HEK293T (cell line): ENCODE results near the gene OSTM1.

Source experiments
- CTCF ChIA-PET: fragments of 350-600 bp; formaldehyde crosslinking; extraction: SDS; loops from one replicate; lab custom pipeline; 2021; ENCODE audit warnings: antibody characterized with exemption, inconsistent platforms; lab: Yijun Ruan, JAX
- POLR2A ChIA-PET: fragments of 350-600 bp; formaldehyde crosslinking; extraction: SDS; loops from one replicate; lab custom pipeline; 2020; ENCODE audit warnings: antibody characterized with exemption, inconsistent platforms; lab: Yijun Ruan, JAX
- DNase-seq: peaks from one replicate; pipeline ENCODE4 v3.0.0; 2012; ENCODE audit warnings: mixed read lengths; ENCODE audit errors: extremely low spot score
- ARNT ChIP-seq: fragments of 450-650 bp; IDR thresholded peaks from 2 replicates; pipeline ENCODE4 v1.6.1; 2017; ENCODE audit warnings: mild to moderate bottlenecking
- BHLHE40 ChIP-seq: fragments of 450-650 bp; IDR thresholded peaks from 2 replicates; pipeline ENCODE4 v1.6.1; 2016; ENCODE audit warnings: mild to moderate bottlenecking, moderate library complexity, borderline replicate concordance
- CTBP1 ChIP-seq: fragments of 450-650 bp; IDR thresholded peaks from 2 replicates; pipeline ENCODE4 v1.6.1; 2016; ENCODE audit warnings: borderline replicate concordance
- ELF4 ChIP-seq: fragments of 450-650 bp; IDR thresholded peaks from 2 replicates; pipeline ENCODE4 v1.6.1; 2017; ENCODE audit warnings: antibody characterized with exemption
- FOXA1 ChIP-seq: fragments of 450-650 bp; IDR thresholded peaks from 2 replicates; pipeline ENCODE4 v1.6.1; 2016; ENCODE audit warnings: mild to moderate bottlenecking
- FOXK2 ChIP-seq: fragments of 450-650 bp; IDR thresholded peaks from 2 replicates; pipeline ENCODE4 v1.6.1; 2016; ENCODE audit warnings: mild to moderate bottlenecking
- FOXM1 ChIP-seq: fragments of 450-650 bp; IDR thresholded peaks from 2 replicates; pipeline ENCODE4 v1.6.1; 2017; ENCODE audit warnings: mild to moderate bottlenecking, borderline replicate concordance
- HDGF ChIP-seq: fragments of 450-650 bp; IDR thresholded peaks from 2 replicates; pipeline ENCODE4 v1.6.1; 2017; ENCODE audit warnings: antibody characterized with exemption, borderline replicate concordance
- L3MBTL2 ChIP-seq: fragments of 450-650 bp; conservative IDR thresholded peaks from 2 replicates; pipeline ENCODE4 v1.6.1; 2016; ENCODE audit warnings: mild to moderate bottlenecking
- LEF1 ChIP-seq: fragments of 450-650 bp; IDR thresholded peaks from 2 replicates; pipeline ENCODE4 v1.6.1; 2017; ENCODE audit warnings: mild to moderate bottlenecking, borderline replicate concordance
- NFRKB ChIP-seq: fragments of 450-650 bp; IDR thresholded peaks from 2 replicates; pipeline ENCODE4 v1.6.1; 2016; ENCODE audit warnings: mild to moderate bottlenecking, moderate library complexity
- PKNOX1 ChIP-seq: fragments of 450-650 bp; IDR thresholded peaks from 2 replicates; pipeline ENCODE4 v1.6.1; 2016
- SP1 ChIP-seq: fragments of 450-650 bp; IDR thresholded peaks from 2 replicates; pipeline ENCODE4 v1.6.1; 2017
- SUZ12 ChIP-seq: fragments of 450-650 bp; IDR thresholded peaks from 2 replicates; pipeline ENCODE4 v1.6.1; 2016; ENCODE audit warnings: mild to moderate bottlenecking
- TARDBP ChIP-seq: fragments of 450-650 bp; IDR thresholded peaks from 2 replicates; pipeline ENCODE4 v1.6.1; 2016
- ZNF384 ChIP-seq: fragments of 450-650 bp; IDR thresholded peaks from 2 replicates; pipeline ENCODE4 v1.6.1; 2016

OSTM1 gene

GRCh38 chr6:108074057-108074358 is 533 bp downstream of the OSTM1 start:
- ChIA-PET CTCF (no interaction called here), POLR2A (no interaction called here)
- TF ChIP-seq PKNOX1, result no peak
- no peak for TF ChIP-seq L3MBTL2
- TF ChIP-seq HDGF, result no peak
- TF ChIP-seq ARNT, result no peak
- TF ChIP-seq FOXK2, result no peak
- TF ChIP-seq CTBP1, result no peak
- no peak for TF ChIP-seq SP1
- no peak for TF ChIP-seq FOXA1
- TF ChIP-seq BHLHE40, result no peak
- TF ChIP-seq ELF4, result no peak
- no peak for TF ChIP-seq FOXM1
- DNase-seq, result no peak

- TF ChIP-seq LEF1 (no peak), FOXM1 (no peak), L3MBTL2 (no peak), ZNF384 (no peak), SP1 (no peak), NFRKB (no peak), ELF4 (no peak), FOXK2 (no peak), CTBP1 (no peak), TARDBP (no peak), PKNOX1 (no peak), SUZ12 (no peak), BHLHE40 (no peak), FOXA1 (no peak), ARNT (no peak), HDGF (no peak)
- no peak for DNase-seq
Measured at GRCh38 chr6:108071736-108072276, 2.7 kb downstream of the OSTM1 start.

DNA sequence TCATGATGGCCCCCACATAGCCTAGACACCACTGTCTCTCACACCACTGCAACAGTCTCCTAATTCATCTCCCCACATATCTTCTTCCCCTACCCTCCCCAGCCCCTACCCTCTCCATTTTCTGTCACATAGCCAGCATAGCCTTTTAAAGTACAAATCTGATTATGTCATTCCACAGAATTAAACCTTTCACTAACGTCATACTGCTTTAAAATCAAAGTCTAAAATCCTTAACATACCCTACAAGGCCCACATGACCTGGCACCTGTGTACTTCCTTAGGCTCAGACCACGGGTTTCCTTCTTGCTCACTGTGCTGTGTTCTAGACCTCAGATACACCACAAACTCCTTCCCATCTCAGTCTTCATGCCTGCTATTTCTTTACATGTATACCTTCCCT is 5.9 kb downstream of the OSTM1 start:
- CTCF ChIA-PET, result no interaction called here
- no peak for TF ChIP-seq SP1
- TF ChIP-seq SUZ12, result no peak
- TF ChIP-seq FOXK2, result no peak
- no peak for TF ChIP-seq ARNT
- TF ChIP-seq FOXA1, result no peak
- TF ChIP-seq FOXM1, result no peak
- no peak for TF ChIP-seq PKNOX1
- no peak for TF ChIP-seq ZNF384
- TF ChIP-seq LEF1, result no peak
- no peak for TF ChIP-seq BHLHE40
- no peak for TF ChIP-seq CTBP1
- no peak for TF ChIP-seq TARDBP
- TF ChIP-seq NFRKB, result no peak
- TF ChIP-seq ELF4, result no peak
- TF ChIP-seq L3MBTL2, result no peak
- no peak for TF ChIP-seq HDGF
- DNase-seq, result no peak
- POLR2A ChIA-PET, result no interaction called here

More at GRCh38 chr6:108071736-108072276, 2.7 kb downstream of the OSTM1 start:
- POLR2A ChIA-PET, result no interaction called here
- CTCF ChIA-PET, result interaction anchor here (0.6 kb wide), 1 partner anchor 371 kb away, joined by 5 read pairs; no protein-coding TSS in a partner anchor

GRCh38 chr6:108068182-108068581 is 6.4 kb downstream of the OSTM1 start:
- no peak for DNase-seq
- ChIA-PET CTCF (no interaction called here), POLR2A (no interaction called here)
- TF ChIP-seq BHLHE40 (no peak), SUZ12 (no peak), ZNF384 (no peak), TARDBP (no peak), HDGF (no peak)

DNA sequence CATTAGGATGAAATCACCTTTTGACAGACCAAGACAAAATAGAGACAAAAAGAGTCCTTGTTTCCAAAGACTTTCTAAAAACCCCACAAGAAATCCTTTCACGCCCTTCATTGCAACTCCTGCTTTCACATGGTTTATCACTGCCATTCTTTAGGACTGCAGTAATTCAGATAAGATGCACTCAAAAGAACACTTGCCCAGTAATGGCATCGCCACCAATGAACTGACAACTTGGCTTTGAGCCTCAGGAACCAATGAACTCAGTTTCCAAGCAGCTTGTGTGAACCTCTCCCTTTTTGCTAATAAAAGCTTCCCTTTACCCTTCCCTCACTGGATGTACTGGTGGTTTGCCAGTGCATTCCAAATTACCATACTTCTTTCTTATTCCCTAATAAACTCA is 21.8 kb downstream of the OSTM1 start:
- POLR2A ChIA-PET, result no interaction called here
- CTCF ChIA-PET, result no interaction called here
- DNase-seq, result no peak
- no peak for TF ChIP-seq FOXK2
- no peak for TF ChIP-seq ARNT
- TF ChIP-seq BHLHE40, result no peak
- TF ChIP-seq ZNF384, result no peak
- no peak for TF ChIP-seq TARDBP
- TF ChIP-seq NFRKB, result no peak
- TF ChIP-seq LEF1, result no peak
- no peak for TF ChIP-seq SUZ12
- TF ChIP-seq PKNOX1, result no peak
- no peak for TF ChIP-seq L3MBTL2
- TF ChIP-seq FOXM1, result no peak
- no peak for TF ChIP-seq ELF4
- TF ChIP-seq FOXA1, result no peak
- no peak for TF ChIP-seq SP1
- TF ChIP-seq HDGF, result no peak

DNA sequence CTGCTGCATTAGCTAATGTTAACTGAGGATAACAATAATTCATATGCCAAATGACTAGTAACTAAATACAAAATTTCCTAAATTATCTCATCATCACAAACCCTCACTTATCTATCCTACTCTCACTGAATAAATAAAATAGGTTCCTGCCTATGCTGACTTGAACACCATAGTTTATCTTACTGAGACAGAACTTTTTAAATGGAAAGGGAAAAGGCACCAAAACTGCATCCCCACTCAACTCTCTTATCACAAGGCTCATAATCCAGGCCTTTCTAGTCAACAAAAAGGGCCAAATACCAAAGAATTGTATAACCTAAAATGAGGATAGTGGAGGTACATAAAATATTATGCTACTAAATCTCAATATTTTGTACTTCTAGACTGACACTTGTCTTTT is 23.1 kb downstream of the OSTM1 start:
- DNase-seq, result no peak
- CTCF ChIA-PET, result interaction anchor here (0.6 to 5.1 kb wide), 2 partner anchors 70 to 83 kb away, joined by 3 to 40 read pairs; no protein-coding TSS in a partner anchor
- TF ChIP-seq ZNF384 (no peak), NFRKB (no peak), ELF4 (no peak), CTBP1 (no peak)

More for the DNA sequence above, 23.1 kb downstream of the OSTM1 start:
- POLR2A ChIA-PET, result no interaction called here
